Urinary bladder (tissue), 4 donors: ENCODE results near the gene KIF26A. TPM values are rescaled to one million over a fixed set of nuclear protein-coding genes. Genes with fewer than 3 reads are reported as not detected.
"Not testable (repeated sequence)": the region's sequence is repeated elsewhere in the genome, so short reads cannot be mapped to it uniquely, and the experiment has no call there.

Source experiments
- DNase-seq: peaks from one replicate; pipeline ENCODE4 v3.0.0-alpha.2; 2015; ENCODE audit errors: extremely low spot score
- H3K27ac ChIP-seq: one replicate; pipeline ENCODE4 v1.5.1; 2013; ENCODE audit warnings: low read depth, mild to moderate bottlenecking, moderate library complexity
- H3K36me3 ChIP-seq: one replicate; pipeline ENCODE4 v1.6.1; 2013; ENCODE audit warnings: mild to moderate bottlenecking, moderate library complexity; ENCODE audit not compliant: insufficient read depth
- H3K4me1 ChIP-seq: one replicate; pipeline ENCODE4 v1.6.1; 2013; ENCODE audit warnings: mild to moderate bottlenecking, moderate library complexity; ENCODE audit not compliant: insufficient read depth
- H3K4me3 ChIP-seq: one replicate; pipeline ENCODE4 v1.5.1; 2013; ENCODE audit warnings: low read depth, low read length
- WGBS: extraction: QIAGEN DNeasy Blood & Tissue Kit; methylation state at CpG from one replicate; pipeline ENCODE4 v1.1.7; 2013; 5-methylcytosine and 5-hydroxymethylcytosine counted together
- polyA plus RNA-seq: library from polyadenylated mRNA; stranded (reverse); fragments of 200-250 nt; gene quantifications from one replicate; pipeline ENCODE4 v1.2.3, GENCODE V29; 2013
- total RNA-seq: library from RNA; depleted of rRNA; stranded (reverse); fragments of >200 nt; gene quantifications from one replicate; pipeline ENCODE4 v1.2.3, GENCODE V29; 2014
- donor health status: healthy with polysubstance abuse.
- donor health status: healthy.

The KIF26A gene
- total and polyA plus RNA-seq, 2 donors: 5.7 to 8.5 TPM

GRCh38 chr14:104208331-104208730 lies 69.9 kb downstream of the KIF26A start:
- not testable (repeated sequence) for H3K36me3 ChIP-seq, DNase-seq, H3K4me1 ChIP-seq, H3K27ac ChIP-seq, H3K4me3 ChIP-seq
- 97% methylated on average over 21 of the region's 21 CpGs for WGBS

GRCh38 chr14:104209071-104209470 lies 70.7 kb downstream of the KIF26A start:
- DNase-seq, H3K36me3 ChIP-seq, H3K4me3 ChIP-seq, H3K27ac ChIP-seq, H3K4me1 ChIP-seq: not testable (repeated sequence)
- 90% methylated on average over 15 of the region's 15 CpGs for WGBS

GRCh38 chr14:104209985-104210816 lies 71.8 kb downstream of the KIF26A start:
- Histone ChIP-seq H3K36me3 (no peaks in the 10 kb centered on the region), H3K4me3 (no peak overlapping the region), H3K27ac (no peak overlapping the region), H3K4me1 (no peaks in the 10 kb centered on the region)
- 86% methylated on average over 21 of the region's 21 CpGs for WGBS
- no peak for DNase-seq

- no peaks in the 10 kb centered on the region for H3K4me1 ChIP-seq
- no peak overlapping the region for H3K27ac ChIP-seq
- no peak for DNase-seq
- H3K4me3 ChIP-seq: no peak overlapping the region
- H3K36me3 ChIP-seq: no peaks in the 10 kb centered on the region
- 77% methylated on average over 11 of the region's 11 CpGs for WGBS
Observed at GRCh38 chr14:104210817-104211195, 72.4 kb downstream of the KIF26A start.

GRCh38 chr14:104211215-104211614 lies 72.8 kb downstream of the KIF26A start:
- Histone ChIP-seq H3K27ac (no peak overlapping the region), H3K4me3 (no peak overlapping the region), H3K36me3 (no peaks in the 10 kb centered on the region), H3K4me1 (no peaks in the 10 kb centered on the region)
- 70% methylated on average over 13 of the region's 13 CpGs for WGBS
- no peak for DNase-seq

GRCh38 chr14:104211741-104212140 lies 73.4 kb downstream of the KIF26A start:
- H3K27ac ChIP-seq: no peak overlapping the region
- no peaks in the 10 kb centered on the region for H3K36me3 ChIP-seq
- 96% methylated on average over 9 of the region's 9 CpGs for WGBS
- no peaks in the 10 kb centered on the region for H3K4me1 ChIP-seq
- H3K4me3 ChIP-seq: no peak overlapping the region
- DNase-seq: no peak

GRCh38 chr14:104212206-104213095 lies 74.1 kb downstream of the KIF26A start:
- Histone ChIP-seq H3K36me3 (no peaks in the 10 kb centered on the region), H3K27ac (no peak overlapping the region), H3K4me1 (no peaks in the 10 kb centered on the region), H3K4me3 (no peak overlapping the region)
- no peak for DNase-seq
- 91% methylated on average over 27 of the region's 27 CpGs for WGBS

GRCh38 chr14:104213301-104214034 lies 75.1 kb downstream of the KIF26A start:
- no peak for DNase-seq
- Histone ChIP-seq H3K36me3 (no peaks in the 10 kb centered on the region), H3K4me3 (no peak overlapping the region), H3K27ac (no peak overlapping the region), H3K4me1 (no peaks in the 10 kb centered on the region)
- WGBS: 91% methylated on average over 30 of the region's 30 CpGs

- DNase-seq: no peak
- no peaks in the 10 kb centered on the region for H3K4me1 ChIP-seq
- H3K36me3 ChIP-seq: no peaks in the 10 kb centered on the region
- H3K4me3 ChIP-seq: no peak overlapping the region
- no peak overlapping the region for H3K27ac ChIP-seq
- WGBS: 75% methylated on average over 7 of the region's 7 CpGs
Observed at GRCh38 chr14:104214431-104215218, 76.2 kb downstream of the KIF26A start.

GRCh38 chr14:104215706-104216334 lies 77.4 kb downstream of the KIF26A start:
- WGBS: 83% methylated on average over 21 of the region's 21 CpGs
- Histone ChIP-seq H3K27ac (no peak overlapping the region), H3K4me3 (no peak overlapping the region), H3K4me1 (no peaks in the 10 kb centered on the region), H3K36me3 (no peaks in the 10 kb centered on the region)
- no peak for DNase-seq

GRCh38 chr14:104216457-104216856 lies 78.1 kb downstream of the KIF26A start:
- 71% methylated on average over 14 of the region's 14 CpGs for WGBS
- H3K4me1 ChIP-seq: no peaks in the 10 kb centered on the region
- H3K36me3 ChIP-seq: no peaks in the 10 kb centered on the region
- DNase-seq: no peak
- no peak overlapping the region for H3K4me3 ChIP-seq
- H3K27ac ChIP-seq: no peak overlapping the region

- Histone ChIP-seq H3K36me3 (no peaks in the 10 kb centered on the region), H3K27ac (no peak overlapping the region), H3K4me1 (no peaks in the 10 kb centered on the region), H3K4me3 (no peak overlapping the region)
- 90% methylated on average over 21 of the region's 21 CpGs for WGBS
- no peak for DNase-seq
Observed at GRCh38 chr14:104217486-104218360, 79.3 kb downstream of the KIF26A start.
